Activated gamma-delta T cell treated with anti-CD3 and anti-CD28 coated beads, Interleukin-2, amount 50 U/mL, for 16 hours (primary cell): ENCODE results near the gene NUMBL.

Source experiments
- DNase-seq: peaks from one replicate; pipeline ENCODE4 v3.0.0-alpha.2; 2020; ENCODE audit warnings: low read depth

The NUMBL gene

DNA sequence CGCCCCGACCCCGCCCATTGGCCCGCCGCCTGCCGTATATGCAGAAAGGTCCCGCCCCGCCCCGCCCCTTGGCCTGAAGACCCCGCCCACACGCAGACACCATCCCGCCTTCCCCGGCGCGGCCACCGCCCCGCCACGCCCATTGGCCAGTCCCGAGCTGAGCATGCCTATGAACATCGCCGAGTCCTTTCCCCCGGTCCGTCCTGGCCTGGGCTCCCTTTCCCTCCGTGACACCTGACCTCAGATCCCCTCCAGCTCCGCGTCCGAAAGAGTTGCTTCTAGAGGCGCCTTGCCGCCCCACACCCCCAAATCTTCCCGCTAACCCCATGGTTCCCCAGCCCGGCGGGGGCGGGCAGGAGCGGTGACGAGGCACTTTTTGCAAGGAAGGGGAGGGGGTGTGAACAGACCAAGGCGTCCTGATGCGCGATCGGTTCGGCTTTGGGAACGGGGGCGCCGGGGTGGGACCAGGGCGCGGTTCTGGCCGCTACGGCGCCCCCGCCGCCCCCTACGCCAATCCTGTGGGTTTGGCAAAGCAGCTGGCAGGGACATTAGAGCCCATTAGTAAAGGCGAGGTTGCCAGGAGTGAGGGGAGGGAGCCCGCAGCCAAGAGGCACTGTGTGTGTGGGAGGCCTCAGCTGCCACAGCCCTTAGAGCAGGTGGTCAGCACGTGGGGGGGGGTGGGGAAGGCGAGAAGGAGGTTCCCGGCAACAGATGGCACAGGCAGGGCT is 406 bp upstream of the NUMBL start:
- DNase-seq: peak; percentile 77

DNA sequence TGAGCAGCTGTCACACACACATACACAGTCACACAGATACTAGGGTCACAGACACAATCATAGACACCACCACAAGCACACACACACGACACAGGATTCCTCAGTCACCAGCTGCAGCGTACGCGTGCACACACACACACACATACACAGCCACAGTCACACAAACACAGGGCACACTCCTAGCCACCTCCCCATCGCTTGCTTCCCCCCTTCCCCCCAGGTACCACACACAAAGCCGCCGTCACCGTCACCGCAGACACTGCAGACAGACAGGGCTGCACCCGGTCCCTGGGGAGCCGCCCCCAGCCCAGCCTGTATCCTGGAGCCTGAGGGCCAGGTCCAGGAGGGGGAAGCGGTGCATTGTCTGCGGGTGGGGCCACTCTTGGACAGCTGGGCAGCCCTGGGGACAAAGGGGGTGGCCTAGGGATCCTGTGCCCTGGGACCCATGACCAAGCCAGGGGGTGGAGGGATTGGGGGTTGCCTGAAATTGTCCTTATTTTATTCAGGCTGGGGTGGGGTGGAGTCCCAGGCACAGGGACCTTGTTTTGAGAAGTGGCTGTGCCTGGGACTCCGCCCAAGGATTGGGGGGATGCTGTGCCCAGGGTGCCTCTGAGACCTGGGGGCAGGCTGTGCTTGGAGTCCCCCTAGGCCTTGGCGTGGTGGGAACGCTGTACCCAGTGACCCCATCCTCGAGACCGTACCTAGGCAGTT is 957 bp downstream of the NUMBL start:
- DNase-seq: no peak

DNA sequence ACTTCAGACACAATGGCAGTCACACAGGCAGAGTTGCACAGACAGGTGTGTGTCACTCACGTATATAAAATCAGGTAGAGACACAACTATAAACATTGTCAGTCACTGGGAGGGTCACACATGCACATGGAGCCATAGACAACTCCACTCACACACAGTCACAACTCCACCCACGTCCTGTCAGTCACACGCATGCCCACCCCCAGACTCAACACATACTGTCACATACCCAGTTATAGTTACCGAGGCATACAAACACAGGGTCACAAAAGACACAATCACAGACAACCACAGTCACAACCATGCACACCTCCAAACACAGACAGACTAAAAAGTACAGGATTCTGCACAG is 1.5 kb downstream of the NUMBL start:
- DNase-seq: no peak

DNA sequence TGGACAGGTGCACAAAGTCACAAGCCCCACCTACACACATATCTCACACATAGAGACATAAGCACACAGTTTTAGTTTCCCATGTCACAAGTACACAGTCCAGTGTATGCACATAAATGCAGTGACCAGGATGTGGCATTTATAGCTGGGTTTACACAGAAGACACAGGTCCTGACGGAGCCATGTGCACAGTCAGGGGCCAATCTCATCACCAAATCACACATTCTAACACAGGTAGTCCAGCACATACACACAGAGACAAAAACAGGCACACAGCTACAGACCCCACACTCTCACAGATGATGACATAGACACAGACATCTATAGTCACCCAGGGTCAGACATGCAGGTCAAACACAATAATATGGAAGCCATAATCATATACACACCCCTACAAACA is 2.1 kb downstream of the NUMBL start:
- no peak for DNase-seq

DNA sequence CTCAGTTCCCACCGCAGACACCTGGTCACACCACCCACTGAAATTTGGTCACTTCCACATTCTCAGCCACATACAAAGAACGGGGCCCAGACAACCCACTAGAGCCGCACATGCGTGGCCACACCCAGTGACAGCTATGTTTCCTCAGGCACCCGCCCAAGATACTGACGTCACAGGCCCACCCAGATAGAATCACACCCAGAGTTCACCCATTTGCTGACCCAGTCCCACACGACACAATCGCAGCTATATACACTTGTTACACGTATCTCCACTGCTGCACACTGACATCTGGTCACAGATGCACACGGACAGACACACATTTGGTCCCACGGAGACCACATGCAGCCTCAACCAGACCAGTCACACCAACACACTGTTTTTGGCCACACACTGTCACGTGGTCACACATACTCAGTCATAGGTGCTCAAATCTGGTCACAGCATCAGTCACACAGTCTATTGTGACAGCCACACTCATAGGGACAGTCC is 2.9 kb downstream of the NUMBL start:
- no peak for DNase-seq

DNA sequence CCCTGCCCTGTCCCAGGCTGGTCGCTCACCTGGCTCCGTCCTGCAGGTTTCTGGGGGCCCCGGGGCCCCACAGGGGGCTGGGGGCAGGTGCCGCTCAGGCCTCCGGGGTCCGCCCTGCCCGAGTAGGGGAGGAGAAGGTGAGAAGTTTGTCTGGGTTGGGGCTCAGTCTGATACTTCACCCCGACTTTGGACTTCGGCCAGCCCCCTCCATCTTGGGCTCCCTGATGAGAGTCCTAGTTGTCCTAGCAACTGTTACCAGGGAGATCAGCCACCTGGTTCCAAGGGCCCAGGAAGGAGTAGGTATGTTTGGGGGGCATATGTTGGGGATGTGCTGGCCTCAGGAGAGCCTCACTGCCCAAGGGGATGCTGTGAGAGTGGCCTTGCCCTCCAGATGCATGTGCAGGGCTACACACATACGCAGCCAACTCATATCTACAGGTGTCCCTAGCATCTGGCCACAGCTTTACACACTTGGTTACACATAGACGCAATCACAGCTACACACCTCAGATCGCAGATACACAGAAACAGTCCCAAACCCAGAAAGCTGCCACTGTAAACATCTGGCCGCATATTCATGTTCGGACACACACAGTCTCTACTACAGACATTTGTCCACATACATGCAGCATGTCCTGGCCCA is 3.4 kb downstream of the NUMBL start:
- no peak for DNase-seq

DNA sequence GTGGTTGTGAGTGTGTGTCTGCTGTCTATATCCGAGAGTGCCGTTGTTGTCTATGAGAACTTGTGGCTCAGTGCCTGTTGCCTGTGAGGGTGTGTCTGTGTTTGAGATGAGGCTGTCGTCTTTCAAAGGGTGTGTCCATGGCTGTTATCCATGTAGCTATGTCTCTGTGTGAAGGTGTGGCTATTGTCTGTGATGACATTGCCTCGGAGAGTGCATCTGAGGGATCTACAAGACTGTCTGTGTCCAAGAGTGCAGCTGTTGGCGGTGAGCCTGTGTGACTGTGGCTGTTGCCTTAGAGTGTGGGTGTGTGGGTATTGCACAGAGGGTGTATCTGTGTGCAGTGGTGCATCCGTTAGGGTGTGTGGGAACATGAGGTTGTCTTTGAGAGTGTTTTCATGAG is 4.9 kb downstream of the NUMBL start:
- DNase-seq: no peak

DNA sequence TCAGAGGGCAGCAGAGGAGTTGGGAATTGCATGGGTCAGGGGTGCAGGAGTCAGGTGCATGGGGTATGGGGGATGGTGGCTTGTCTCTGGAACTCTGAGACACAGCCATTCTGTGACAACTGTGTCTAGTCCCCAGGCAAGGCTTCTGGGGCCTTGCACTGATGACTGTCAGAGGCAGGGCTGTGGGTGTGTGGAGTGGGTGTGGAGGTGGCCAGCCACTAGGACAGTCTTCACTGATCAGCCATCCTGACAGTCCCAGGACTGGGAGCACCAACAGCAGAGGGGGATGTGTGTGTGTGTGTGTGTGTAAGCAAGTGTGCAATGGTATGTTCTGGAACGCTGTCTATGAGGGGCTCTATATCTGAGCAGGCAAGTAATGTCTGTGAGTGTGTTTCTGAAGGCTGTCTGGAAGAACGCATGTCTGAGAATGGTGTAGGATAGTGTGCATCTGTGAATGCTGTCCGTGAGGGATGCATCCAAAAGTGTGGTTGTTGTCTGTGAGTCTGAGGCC is 5.4 kb downstream of the NUMBL start:
- DNase-seq: no peak

DNA sequence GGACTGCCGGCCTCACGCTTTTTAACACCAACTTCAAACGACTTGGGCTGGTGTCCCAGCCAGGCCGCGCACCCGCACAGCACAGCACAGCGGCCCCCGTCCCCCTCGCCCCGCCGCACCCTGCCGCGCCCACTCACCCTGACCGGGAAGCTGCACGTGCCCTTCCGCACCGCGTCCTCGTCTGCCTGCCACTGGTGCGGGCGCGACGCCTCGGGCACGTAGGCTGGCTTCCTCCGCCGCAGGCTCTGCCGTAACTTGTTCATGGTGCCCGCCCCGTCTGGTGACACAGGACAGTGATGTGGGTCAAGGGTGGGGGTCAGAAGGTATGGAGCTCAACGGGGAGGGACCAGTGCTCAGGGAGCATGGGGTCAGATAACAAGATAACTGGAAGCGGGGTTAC is 6.2 kb downstream of the NUMBL start:
- no peak for DNase-seq

DNA sequence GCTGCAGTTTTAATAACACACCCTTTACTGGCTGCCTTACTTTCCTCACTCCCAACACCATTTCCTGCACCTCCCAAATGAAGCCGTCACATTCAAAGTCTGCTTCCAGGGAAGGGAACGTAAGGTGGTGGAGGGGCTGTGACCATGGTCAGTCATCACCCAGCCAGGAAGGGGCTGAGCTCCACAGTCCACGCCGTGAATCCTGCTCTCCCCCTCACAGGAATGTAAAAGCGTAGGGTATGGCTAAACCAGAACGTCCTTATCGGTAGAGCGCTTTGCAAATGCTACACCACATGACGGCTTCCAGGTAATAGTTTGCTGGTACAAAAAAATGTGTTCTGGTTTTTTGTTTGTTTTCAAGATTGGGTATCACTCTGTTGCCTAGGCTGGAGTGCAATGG is 7.0 kb downstream of the NUMBL start:
- DNase-seq: no peak

DNA sequence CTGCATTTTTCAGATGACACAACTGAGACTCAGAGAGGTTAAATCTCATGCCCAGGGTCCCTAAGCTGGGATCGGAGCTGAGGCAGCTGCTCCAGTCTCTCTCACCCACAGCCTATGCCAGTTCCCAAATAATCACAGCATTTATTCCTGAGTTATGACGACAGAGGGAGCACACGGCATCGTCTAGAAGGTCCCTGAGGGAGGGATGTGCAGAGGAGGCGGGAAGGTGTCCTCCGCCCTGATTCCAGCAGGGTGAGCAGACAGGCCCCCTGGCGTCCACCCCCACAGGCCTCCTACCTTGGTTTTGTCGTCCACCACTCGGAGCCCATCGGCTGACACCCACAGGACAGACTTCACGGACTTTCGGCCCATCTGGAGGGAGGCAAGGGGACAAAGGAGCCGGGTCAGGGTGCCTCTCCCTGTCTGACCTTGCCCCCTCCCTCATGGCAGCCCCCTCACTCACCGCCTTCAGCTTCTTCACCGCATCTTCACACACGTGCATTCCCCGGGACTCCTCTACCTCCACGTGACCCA is 8.0 kb downstream of the NUMBL start:
- DNase-seq: no peak

DNA sequence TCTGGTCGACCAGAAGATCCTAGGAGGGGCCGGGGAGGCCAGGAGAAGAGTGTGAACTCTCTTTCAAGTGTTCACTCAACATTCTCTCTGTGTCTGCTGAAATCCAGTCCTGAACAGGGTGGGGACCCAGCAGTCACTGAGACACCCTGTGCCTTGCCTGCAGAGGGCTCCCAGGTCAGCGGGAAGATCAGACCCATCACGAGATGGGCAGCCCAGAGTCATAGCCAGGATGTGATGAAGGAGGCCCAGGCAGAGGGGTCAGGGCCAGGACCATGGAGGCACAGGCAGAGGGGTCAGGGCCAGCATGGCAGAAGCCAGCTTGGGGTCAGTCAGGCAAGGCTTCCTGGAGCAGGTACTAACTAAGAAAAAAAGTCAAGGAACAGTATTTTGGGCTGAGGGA is 9.4 kb downstream of the NUMBL start:
- DNase-seq: no peak

DNA sequence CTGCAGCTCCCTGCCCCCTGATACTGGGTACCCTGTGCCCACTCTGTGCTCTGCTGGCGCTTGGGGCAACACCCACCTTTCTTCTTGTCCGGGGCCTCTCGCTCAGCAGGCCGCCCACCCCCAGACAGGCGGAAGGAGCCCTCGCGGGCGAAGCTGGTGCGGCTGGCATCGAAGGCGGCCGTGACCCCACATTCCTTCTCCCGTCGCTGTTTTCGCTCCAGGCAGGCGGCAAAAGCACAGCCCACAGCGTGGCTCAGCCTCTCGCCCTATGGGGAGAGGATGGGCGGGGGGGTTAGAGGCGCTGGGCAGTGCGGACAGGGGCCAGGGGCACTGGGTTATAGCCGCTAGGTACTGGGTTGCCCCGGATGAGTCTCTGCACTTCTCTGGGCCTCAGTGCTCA is 13.3 kb downstream of the NUMBL start:
- DNase-seq: no peak

DNA sequence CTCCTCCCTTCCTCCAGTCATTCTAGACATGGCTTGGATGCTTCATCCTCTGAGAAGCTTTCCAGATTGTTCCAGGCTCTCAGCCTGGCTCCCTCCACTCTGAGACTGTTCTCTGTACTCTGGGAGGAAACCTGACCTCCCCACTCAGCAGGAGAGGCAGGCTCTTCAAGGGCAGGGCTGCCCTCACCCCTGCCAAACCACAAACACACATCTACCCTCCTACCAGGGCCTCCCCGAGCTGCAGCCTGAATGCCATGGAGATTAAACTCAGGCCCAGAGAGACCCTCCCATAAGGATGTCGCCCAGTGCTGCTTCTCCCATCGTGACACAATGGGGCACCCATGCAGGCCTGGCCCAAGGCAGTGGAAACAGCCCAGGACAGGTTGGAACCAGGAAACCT is 16.2 kb downstream of the NUMBL start:
- no peak for DNase-seq

DNA sequence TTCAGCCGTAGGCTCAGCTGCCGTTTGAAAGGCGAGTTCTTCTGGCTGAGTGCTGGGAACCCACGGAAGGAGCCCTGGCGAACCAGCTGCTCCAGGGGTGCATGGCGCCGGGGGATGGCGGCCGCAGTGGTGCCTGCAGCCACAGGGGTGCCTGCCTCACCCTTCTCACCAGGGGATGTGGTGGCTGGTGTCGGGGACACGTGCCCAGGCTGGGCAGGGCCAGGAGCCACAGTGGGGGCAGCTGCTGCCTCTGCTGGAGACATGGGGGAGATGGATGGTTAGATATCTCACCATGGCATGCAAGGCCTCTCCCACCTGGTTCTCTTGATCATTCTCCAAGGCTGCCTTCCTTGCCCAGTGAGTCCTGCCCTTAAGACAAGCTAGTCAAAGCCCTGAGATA is 17.1 kb downstream of the NUMBL start:
- DNase-seq: no peak

DNA sequence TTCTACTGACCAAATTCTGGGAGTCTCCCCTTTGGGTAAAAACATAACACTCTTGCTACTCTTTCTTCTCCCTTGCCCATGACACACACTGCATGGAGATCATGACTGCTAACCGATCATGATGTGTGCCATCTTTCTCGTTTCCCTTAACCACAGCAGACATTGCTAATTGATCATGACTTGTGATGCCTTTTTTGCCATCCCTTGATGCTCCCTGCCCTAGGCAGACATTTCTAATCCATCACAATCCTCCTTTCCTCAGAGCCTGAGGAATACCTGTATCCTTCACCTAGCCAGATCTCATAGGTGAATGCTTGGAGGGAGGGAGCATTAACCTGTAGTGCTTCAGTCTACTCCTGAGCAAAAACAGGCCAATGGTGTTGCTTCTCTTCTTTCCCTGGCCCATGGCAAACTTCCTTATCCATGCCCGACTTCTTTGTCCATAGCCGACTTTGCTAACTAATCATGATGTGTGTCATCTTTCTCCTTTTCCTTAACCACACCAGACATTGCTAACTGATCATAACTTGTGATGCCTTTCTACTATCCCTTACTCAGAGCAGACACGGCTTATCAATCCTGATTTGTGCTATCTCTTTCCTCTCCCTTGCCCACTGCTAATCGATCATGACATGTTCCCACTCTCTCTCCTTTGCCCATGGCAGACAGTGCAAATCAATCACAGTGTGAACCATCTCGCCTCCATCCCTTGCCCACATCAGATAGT is 17.7 kb downstream of the NUMBL start:
- no peak for DNase-seq

DNA sequence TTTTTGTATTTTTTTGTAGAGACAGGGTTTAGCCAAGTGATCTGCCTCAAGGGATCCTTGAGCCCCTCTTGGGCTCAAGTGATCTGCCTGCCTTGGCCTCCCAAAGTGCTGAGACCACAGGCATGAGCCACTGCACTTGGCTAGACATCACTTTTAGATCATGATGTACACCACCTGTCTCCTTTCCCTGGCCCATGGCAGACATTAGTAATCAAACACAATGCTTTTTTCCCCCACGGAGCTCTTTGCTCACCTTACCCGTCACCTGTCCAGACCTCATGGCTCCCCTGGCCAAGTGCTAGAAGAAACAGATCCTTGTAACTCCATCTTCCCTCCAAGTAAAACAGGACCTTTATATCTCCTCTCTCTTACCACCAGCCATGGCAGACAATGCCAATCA is 18.4 kb downstream of the NUMBL start:
- DNase-seq: no peak

DNA sequence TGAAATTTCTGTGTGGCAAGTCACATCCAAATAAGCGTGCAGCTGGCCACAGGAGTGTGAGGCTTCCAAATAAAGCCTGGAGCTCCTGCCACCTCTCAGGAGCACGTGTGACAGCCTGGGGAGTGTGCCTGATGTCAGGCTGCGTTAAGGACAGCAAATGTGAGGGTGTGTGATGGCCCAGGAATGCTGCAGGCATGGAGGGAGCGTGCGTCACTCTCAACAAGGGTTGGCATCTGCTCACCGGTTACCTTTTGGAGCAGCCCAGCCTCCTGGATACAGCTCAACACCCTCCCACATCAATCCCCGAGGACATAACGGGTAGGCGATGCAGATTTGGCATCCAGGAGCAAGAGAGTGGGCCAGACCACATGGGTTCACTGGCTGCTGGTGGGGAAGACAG is 19.0 kb downstream of the NUMBL start:
- no peak for DNase-seq

DNA sequence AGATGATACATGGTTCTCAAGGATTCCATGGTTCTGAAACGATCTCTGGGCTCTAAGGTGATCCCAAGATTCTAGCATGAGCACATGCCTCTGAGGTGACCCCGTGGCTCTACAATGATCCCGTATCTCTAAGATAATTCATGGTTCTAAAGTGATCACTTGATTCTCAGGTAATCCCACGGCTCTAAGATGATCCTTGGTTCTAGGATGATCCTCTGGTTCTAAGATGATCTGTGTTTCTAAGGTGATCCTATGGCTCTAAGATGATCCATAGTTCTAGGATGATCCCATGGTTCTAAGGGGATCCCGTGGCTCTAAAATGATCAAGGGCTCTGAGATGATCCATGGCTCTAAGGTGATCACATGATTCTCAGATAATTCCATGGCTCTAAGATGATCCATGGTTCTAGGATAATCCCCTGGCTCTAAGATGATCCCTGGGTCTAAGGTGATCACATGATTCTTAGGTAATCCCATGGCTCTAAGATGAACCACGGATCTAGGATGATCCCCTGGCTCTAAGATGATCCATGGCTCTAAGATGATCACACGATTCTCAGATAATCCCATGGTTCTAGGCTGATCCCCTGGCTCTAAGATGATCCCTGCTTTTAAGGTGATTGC is 21.3 kb downstream of the NUMBL start:
- no peak for DNase-seq

DNA sequence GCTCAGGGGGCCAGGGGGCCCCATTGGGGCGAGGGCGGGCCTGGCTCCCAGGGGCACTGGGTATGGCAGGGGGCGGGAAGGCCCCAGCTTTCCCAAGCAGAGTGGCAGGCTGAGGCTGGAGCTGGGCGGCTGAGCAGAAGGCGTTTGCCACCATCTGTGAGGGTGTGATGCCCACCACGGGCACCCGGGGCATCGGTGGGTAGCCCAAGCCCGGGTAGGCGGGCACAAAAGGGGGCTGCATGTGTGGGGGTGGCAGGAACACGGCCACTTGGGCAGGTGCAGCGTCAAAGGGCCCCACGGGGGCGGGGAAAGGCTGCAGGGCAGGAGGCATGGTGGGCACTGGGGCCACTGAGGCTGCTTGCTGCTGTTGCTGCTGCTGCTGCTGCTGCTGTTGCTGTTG is 22.8 kb downstream of the NUMBL start:
- no peak for DNase-seq

DNA sequence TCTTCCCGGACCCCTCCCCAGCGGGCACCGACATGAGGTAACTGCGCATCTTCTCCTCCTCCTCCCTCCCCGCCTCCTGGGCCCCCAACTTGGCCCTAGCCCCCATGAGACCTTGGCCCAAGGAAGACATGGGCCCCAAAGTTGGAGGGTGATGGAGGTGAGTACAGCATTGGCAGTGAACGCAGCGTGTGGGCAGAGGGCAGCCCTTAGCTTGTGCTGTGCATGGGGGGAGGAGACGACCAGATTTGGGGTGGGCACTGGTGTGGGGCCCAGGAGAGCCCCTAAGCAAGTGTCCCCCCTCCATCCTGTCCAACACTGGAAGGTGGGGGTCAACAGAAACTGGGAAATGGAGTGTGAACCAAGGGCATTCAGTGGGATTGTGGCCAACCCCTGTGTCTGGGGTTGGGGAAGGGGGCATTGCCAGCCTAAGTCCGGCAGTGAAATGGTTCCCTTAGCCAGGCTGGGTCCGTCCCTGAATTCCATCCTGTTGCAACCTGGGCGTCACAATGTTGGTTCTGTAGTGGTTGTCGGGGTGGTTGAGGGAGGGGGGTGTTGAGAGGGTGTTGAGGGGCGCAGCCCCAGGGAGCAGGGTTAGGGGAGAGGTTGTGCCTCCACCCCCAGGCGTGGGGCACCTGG is 23.5 kb downstream of the NUMBL start:
- DNase-seq: no peak
